ENCODE measurements around the gene TBX4.

TBX4 gene

GRCh38 chr17:61452301-61453290 is at the start of gene TBX4:
Gene TBX4, plus strand, starts transcription at chr17:61452422. Its CDS starts 4,069 bp downstream, at chr17:61456491.
- no peak for DNase-seq (ENCODE audit: low spot score)

DNA sequence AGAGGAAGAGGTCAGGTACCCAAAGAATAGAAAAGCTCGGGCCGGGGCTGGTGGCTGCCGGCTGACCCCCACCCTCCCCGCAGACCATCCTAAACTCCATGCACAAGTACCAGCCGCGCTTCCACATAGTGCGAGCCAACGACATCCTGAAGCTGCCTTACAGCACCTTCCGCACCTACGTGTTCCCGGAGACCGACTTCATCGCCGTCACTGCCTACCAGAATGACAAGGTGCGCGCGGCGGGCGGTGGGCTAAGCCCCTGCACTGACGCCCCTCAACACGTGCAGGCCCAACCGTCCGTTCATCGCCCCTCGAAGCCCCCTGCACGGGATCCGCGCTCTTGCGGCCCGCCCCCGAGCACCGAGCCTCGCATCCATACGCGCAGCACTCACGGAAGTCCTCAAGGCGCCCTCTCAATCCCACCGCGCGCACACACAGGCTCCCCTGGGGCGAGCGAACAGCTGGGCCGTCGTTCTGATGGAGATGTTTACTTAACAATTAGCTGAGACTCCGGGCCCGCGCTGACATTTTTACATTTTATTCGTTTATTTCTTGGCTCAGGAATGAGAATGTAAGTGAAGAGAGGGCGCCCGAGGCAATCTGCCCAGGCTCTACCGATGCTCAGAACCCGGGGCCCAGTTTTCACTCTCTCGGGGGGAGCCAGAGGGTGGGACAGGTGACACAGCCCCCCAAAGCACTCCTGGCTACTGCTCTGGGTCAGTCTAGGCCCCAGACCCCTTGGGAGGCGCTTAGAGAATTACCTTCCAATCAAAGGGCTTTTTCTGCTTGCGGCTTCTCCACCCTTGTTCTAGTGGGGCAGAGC is 49.0 kb upstream of the TBX4 start:
- no peak for DNase-seq (ENCODE audit: low spot score)
- TF ChIP-seq, protein P1, sequence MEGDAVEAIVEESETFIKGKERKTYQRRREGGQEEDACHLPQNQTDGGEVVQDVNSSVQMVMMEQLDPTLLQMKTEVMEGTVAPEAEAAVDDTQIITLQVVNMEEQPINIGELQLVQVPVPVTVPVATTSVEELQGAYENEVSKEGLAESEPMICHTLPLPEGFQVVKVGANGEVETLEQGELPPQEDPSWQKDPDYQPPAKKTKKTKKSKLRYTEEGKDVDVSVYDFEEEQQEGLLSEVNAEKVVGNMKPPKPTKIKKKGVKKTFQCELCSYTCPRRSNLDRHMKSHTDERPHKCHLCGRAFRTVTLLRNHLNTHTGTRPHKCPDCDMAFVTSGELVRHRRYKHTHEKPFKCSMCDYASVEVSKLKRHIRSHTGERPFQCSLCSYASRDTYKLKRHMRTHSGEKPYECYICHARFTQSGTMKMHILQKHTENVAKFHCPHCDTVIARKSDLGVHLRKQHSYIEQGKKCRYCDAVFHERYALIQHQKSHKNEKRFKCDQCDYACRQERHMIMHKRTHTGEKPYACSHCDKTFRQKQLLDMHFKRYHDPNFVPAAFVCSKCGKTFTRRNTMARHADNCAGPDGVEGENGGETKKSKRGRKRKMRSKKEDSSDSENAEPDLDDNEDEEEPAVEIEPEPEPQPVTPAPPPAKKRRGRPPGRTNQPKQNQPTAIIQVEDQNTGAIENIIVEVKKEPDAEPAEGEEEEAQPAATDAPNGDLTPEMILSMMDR (IDR thresholded peaks at IDR 0.05; ENCODE audit: extremely low read depth, missing control alignments) = no peak

More at GRCh38 chr17:61452301-61453290, at the start of gene TBX4:
- TF ChIP-seq, protein P1 (IDR thresholded peaks at IDR 0.05; ENCODE audit: extremely low read depth, missing control alignments) = no peak

DNA sequence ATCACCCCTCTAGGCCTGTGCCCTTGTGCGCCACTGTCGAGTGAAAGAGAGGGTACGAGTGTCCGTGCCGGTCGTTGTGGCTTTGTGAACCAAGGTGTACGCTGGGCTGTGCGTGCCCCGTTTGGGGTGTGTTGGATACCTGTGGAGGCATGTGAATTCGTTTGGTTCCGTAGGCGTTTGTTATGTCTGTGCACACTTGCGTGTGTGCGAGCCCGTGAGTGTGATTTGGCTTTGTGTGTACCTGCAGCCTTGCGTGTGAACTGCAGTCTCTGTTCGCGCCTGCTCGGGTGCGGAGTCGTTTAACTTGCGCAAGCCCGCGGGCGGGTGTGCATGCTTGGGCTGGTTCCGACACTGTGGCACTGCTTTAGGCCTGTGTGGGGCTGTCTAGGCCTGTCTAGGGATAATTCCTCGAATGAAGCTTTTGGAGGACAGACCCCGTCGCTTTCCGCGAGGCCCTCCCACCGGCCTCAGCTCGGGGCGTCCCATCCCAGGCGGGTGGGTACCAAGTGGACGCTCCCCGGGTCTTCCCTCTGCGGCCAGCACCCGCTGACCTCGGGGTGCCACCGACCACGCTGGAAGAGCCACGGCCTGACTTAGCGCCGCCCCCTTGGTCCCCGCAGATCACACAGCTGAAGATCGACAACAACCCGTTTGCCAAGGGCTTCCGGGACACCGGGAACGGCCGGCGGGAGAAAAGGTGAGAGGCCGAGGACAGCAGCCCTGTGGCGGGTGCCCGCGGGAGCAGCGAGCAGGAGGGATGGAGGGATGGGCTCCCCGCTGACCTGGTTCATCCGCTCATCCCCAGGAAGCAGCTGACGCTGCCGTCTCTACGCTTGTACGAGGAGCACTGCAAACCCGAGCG is 48.2 kb upstream of the TBX4 start:
- TF ChIP-seq, protein P1 (IDR thresholded peaks at IDR 0.05; ENCODE audit: extremely low read depth, missing control alignments) = no peak
- no peak for DNase-seq (ENCODE audit: low spot score)

- no peak for DNase-seq (ENCODE audit: low spot score)
Measured at GRCh38 chr17:61404663-61404912, 47.6 kb upstream of the TBX4 start.

DNA sequence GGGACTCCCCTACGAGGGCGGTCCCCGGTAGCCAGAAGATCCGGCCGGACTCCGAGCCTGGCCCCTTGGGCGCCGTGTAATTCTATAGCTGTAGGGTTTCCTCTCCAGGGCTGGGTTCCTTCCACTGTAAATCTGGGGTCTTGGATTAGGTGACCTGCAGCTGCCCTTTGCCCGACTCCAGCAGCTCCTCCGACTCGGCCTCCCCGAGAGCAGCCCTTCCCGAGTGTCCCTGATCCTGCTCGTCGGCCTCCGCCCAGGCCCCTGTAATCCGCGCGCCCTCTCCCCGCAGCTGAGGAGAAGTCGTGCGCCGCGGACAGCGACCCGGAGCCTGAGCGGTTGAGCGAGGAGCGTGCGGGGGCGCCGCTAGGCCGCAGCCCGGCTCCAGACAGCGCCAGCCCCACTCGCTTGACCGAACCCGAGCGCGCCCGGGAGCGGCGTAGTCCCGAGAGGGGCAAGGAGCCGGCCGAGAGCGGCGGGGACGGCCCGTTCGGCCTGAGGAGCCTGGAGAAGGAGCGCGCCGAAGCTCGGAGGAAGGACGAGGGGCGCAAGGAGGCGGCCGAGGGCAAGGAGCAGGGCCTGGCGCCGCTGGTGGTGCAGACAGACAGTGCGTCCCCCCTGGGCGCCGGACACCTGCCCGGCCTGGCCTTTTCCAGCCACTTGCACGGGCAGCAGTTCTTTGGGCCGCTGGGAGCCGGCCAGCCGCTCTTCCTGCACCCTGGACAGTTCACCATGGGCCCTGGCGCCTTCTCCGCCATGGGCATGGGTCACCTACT is 47.1 kb upstream of the TBX4 start:
- TF ChIP-seq, protein P1 (IDR thresholded peaks at IDR 0.05; ENCODE audit: extremely low read depth, missing control alignments) = no peak
- DNase-seq (ENCODE audit: low spot score) = peak; percentile 60

More at GRCh38 chr17:61404663-61404912, 47.6 kb upstream of the TBX4 start:
- TF ChIP-seq, protein P1 (IDR thresholded peaks at IDR 0.05; ENCODE audit: extremely low read depth, missing control alignments) = no peak

GRCh38 chr17:61405686-61406536 is 46.3 kb upstream of the TBX4 start:
- TF ChIP-seq, protein P1 (IDR thresholded peaks at IDR 0.05; ENCODE audit: extremely low read depth, missing control alignments) = no peak

More at GRCh38 chr17:61405686-61406536, 46.3 kb upstream of the TBX4 start:
- no peak for DNase-seq (ENCODE audit: low spot score)
